HG03457 (cell line): ENCODE results near the gene CFAP65.

Source experiments
- ATAC-seq: cut with Tn5 transposase; IDR thresholded peaks from one replicate; pipeline ENCODE4 v1.9.1; 2021; ENCODE audit warnings: moderate number of reproducible peaks; ENCODE audit not compliant: unreplicated experiment

Gene CFAP65

DNA sequence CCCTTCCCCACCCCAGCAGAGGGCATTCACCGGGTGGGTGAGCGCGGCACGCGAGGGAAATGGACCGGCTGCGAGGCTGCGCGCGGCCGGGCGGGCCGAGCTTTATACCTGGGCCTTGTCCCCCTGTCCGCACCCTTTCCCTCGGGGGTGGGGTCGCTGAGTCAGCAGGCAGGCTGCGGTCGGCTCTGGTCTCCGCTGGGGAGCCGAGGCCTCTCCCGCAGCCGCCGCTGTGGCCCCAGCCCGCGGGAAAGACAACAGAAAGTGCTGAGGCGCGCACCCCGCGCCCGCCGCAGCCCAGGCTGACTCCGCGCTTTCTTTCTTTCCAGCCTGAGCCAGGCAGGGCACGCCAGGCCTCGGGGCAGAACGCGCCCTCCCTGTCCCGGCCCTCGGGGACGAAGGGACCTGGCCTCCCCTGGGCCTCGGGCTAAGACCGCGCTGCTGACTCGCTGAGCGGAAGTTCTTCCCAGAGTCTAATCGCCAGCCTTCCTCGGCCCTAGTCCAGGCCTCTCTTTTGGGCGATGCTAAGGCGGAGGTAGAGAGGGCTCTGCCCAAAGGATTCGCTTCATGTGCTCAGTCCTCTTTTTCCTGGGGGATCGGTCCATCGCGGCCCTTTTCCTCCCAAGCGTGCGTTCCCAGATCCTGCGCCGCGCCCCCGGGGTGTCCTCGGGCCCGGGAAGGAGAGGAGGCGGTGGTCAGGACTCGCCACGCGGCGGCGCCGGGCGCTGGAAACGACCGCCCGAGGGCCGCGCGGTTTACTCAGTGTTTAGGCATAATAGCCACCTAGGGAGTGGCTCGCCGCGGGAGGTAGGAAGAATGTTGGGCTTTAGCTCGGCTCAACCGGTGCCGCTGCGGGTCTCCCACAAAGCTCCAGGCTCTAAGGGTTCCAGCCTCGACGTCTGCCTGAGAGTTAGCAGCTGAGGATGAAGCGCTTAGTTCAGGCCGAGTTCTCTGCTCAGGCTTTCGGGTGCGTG, 47.7 kb downstream of the CFAP65 start, which contains the start of gene CRYBA2:
CRYBA2 (minus strand) TSS at position 78 of the 971 bp plus-strand sequence. CDS start 246 bp downstream, outside the sequence.
- ATAC-seq = no peak

DNA sequence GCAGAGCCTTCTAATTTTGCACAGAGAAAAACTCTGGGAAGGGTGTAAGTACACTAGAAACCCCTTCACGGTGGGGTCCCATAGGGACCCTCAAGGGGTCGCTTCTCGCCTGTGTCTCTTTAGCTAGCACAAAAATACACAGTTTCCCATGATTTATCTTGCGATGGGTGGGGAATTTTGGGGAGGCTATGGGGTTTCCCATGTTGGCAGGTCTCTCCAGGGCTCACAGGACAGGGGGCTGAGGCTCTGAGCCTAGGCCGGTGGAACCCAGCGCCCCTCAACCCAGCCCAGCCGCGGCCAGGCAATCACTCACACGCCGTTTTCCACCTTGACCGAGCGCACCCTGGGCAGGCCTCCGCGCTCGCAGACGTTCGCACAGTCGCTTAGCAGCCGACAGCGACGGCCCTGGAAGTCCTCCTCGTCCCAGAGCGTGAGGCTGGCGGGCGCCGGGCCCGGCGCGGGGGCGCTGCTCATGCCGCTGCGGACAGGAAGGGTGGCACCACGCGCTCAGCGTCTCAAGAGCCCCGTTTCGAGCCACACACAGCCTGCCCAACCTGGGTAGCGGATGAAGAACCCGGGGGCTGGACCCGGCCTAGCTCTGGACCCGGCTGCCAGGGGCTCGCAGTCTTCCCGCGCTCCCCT, 48.5 kb downstream of the CFAP65 start:
- no peak for ATAC-seq

DNA sequence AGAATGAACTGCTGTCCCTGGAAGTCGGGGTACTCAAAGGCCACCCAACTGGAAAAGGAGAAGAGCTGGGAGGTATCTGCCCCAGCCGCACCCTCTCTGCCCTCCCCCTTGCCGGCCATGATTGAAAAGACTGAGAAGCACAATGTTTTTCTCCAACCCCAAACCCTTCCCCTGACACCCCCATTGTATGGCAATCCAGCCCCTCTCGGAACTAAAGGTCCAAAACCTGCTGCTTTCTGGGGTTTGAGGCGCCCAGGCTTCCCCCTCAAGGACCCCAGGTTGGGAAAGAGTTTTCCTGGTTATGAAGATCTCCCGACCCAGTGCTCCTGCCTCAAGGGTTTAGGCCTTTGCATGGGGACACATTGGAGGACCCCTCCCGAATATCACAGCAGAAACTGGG, 49.1 kb downstream of the CFAP65 start:
- no peak for ATAC-seq

GRCh38 chr2:218991674-218992168, 49.6 kb downstream of the CFAP65 start:
- no peak for ATAC-seq

- ATAC-seq = no peak
Observed at GRCh38 chr2:218990612-218991011, 50.7 kb downstream of the CFAP65 start.

- no peak for ATAC-seq
Observed at GRCh38 chr2:218990052-218990451, 51.3 kb downstream of the CFAP65 start.

- no peak for ATAC-seq
Observed at GRCh38 chr2:218988650-218989049, 52.7 kb downstream of the CFAP65 start.

- ATAC-seq = no peak
Observed at GRCh38 chr2:218988164-218988563, 53.2 kb downstream of the CFAP65 start.

DNA sequence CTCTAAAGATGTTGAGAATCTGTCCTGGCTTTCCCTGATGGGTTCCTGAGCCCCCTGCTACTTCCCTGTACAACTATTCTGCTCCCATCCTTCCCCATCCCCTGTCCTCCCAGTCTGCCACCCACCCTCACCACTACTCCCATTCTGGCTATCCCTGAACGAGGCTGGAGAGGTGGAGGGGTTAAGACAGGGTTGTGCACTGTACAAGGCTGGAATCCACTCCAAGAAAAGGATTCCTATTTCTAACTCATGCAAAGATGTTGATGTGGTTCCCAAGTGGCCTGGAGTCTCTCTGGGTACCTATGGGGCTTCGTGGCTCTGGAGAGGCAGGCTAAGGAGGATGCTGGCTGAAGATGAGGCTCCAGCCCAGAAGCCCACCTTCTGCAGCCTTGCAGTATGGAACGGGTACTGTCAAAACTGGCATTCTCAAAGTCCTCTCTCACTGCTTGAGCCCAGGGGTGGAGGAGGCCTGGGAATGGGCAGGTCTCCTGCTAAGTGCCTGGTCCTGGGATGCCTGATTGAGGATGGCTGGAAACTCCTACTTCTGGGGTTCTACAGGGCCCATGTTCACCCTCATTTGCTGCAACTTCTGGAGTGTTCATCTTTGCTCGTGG, 55.1 kb downstream of the CFAP65 start:
- ATAC-seq = no peak

DNA sequence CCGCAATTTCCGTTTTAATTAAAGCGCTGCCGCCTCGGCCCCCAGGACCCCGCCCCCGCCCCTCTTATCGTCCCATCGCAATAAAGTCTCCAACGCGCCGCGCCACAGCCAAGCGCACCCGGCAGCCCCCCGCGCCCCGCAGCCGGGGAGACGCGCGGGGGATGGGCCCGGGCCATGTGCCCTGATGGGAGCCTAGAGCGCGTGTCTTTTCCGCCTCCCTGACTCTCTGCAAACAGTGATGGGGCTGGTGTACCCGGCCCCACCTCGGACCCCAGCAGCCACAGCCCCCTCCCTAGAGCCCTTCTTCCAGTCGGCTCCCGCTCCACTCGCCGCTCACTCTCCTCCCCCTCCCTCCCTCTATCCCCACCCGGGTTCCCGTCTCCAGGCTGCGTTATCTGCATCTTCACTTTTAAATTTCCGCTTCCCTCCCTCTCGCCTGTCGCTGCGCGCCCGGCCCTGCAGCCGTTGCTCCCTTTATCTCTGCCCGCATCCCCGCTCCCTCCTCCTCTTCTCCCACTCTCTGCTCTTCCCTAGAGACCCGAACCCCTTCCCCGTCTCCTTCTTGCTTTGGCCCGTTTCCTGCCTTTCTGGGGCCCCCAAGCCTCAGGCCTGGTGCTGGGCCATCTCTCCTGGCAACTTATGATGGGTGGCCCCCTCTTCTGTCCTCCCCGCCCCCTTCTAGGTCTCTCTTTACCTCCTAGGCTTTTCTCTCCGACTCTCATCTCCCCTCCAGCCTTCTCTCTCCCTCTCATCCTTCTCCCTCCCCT, 55.8 kb downstream of the CFAP65 start:
- ATAC-seq = no peak

DNA sequence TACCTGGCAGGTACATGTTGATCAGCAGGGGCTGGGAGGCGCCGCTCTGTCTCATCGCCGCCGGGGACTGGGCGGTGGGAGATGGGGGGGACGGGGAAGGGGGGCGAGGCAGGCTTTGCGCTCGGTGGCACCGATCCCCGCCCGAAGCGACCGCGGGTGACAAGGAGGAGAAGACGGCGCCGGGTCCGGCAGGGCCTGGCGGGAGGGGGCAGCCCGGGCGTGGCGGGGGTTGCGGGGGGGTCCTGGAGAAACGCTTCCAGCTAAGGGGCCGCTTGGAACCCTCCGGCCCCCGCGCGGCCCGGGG, 56.3 kb downstream of the CFAP65 start, which contains the start of gene FEV:
FEV (minus strand) TSS at position 164 of the 304 bp plus-strand sequence; CDS start at position 55, 109 bp downstream.
- ATAC-seq = no peak

DNA sequence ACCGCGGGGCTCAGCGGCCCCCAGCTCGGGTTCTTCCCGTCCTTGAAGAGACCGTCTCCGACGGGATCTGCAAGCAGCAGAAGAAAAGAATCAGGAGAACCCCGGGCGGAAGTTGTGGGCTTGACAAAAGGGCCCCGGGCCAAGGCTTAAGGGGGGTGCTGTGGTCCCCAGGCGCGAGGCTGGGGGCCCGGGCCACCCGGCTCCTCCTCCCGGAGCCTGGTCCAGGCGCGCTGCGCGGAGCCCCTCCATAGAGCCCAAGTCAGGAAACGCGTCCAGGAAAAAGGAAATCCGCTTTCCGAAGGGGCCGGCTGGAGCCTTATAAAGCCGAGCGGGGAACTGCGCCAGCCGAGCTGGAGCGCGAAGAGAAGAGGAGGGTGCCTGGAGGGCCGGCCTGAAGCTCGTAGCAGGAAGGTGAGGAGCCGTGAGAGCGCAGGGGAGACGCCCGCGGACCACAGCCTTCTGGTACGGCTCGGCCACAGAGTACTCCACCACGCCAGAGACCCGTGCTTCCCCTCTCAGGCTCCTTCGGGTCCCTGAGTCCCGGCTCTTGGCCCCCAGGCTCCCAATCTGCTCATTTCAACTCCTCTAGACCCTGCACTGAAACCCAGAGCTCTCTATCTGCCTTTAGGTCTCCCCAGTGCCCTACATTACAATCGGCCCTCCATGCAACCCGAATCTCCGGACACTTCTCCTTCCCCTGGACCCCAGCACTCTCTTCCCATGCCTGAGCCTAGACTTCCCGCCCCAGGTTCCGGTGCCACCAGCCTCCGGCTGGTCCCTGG, 56.9 kb downstream of the CFAP65 start:
- no peak for ATAC-seq

GRCh38 chr2:218983934-218984238, 57.4 kb downstream of the CFAP65 start:
- ATAC-seq = no peak

GRCh38 chr2:218983263-218983933, 57.9 kb downstream of the CFAP65 start:
- no peak for ATAC-seq

DNA sequence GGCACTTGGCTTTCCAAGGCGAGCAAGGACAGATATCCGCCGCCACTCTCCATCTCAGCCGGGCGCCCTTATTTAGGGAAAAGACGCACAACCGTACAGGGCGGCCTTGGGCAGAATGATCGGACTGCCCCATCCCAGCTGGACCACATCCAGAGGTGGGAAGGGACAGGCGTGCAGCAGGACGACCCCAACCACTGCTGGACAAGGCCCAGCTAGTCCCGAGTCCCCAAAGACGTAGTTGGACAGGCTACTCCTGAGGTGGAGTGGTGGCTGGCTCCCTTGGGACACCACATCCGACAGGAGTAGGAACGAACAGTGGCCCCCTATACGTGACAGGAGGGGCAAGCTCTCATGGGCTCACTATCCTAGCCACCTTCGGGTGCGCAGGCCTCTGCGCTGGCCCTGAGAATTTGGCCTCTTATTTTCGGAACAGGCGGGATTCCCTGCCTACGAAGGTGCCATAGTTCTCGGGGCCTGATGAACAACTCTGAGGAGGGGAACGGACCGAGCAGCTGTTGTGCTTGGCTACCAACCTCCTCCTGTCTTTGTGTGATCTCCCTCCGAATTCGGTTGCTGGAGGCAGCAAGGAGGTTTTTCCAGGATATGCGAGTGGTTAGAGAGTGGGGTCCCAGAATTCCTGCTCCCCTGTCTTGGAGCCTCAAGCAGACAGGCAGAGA, 58.6 kb downstream of the CFAP65 start:
- ATAC-seq = no peak

- no peak for ATAC-seq
Observed at GRCh38 chr2:218981881-218982585, 59.3 kb downstream of the CFAP65 start.

GRCh38 chr2:218981390-218981880, 59.9 kb downstream of the CFAP65 start:
- ATAC-seq = no peak

DNA sequence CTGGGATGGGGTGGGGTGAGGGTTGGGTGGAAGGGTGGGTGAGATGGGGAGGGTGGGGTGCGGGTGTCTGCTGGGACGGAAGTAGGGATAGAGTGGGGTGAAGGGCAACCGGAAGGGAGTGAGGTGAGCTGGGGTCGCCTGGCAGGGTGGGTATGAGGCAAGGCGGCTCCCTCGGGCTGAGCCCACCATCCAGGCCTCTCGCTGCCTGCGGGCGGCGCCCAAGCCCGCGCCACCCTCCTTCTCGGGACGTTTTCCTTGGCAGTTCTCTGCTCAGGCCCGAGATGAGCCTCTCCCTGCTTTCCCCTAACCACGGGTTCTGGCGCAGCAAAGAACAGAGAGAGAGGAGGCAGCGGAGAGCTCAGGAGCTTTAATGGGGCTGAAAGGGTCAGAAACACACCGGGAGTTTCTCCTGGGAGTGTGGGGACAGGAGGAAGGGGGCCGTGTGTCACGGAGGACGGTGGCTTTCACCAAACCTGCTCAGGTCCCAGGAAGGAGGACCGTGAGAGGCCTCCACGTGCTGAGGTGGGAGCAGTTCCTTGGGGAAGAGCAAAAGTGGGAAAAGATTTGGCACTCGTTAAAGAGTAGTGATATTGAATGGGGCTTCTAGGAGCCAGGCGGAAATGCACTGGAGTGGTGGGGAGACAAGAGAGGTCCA, 60.5 kb downstream of the CFAP65 start:
- no peak for ATAC-seq
